ENCODE results near the gene MSANTD1. TPM values are rescaled to one million over a fixed set of nuclear protein-coding genes. Genes with fewer than 3 reads are reported as not detected.

The MSANTD1 gene
- total RNA-seq, 1 experiment from 2014 or later, result 0.71 TPM

DNA sequence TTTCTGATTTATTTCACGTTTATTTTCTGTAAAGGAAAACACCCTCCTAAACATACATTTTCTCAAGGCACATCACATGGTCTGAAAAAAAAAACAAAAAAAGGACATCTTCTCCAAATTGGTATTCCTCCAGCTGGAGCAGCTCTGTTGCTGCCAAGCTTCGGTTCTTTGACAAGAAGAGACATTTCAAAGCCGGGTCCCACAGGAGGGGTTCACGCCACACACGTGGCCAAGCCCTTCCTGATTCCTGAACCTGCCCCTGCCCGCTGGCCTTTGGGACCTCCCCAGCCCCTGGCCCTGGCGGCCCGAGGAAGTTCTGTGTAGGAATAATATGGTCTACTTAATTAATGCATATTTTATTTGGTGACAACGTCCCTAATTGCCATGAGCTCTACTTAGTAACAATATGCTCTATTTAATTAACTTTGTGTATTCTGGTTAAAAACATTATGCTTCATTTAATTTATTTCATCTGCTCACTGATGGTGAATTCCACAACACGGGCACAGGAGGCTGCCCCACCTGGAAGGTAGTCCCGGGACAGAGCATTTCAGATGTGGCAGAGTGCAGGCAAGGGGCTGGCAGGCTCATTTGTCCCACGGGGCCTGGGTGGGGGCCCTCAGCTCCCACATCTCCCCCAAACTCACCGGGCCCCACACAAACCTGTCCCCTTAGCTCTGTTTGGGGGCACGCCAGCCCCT lies 38.5 kb downstream of the MSANTD1 start (continued):
- TF ChIP-seq, protein P1, sequence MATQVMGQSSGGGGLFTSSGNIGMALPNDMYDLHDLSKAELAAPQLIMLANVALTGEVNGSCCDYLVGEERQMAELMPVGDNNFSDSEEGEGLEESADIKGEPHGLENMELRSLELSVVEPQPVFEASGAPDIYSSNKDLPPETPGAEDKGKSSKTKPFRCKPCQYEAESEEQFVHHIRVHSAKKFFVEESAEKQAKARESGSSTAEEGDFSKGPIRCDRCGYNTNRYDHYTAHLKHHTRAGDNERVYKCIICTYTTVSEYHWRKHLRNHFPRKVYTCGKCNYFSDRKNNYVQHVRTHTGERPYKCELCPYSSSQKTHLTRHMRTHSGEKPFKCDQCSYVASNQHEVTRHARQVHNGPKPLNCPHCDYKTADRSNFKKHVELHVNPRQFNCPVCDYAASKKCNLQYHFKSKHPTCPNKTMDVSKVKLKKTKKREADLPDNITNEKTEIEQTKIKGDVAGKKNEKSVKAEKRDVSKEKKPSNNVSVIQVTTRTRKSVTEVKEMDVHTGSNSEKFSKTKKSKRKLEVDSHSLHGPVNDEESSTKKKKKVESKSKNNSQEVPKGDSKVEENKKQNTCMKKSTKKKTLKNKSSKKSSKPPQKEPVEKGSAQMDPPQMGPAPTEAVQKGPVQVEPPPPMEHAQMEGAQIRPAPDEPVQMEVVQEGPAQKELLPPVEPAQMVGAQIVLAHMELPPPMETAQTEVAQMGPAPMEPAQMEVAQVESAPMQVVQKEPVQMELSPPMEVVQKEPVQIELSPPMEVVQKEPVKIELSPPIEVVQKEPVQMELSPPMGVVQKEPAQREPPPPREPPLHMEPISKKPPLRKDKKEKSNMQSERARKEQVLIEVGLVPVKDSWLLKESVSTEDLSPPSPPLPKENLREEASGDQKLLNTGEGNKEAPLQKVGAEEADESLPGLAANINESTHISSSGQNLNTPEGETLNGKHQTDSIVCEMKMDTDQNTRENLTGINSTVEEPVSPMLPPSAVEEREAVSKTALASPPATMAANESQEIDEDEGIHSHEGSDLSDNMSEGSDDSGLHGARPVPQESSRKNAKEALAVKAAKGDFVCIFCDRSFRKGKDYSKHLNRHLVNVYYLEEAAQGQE (IDR thresholded peaks at IDR 0.05; ENCODE audit: low read depth), result no peak
- no peak for TF ChIP-seq POLR2AphosphoS5 (IDR thresholded peaks at IDR 0.05; ENCODE audit: low read depth, low read length)

DNA sequence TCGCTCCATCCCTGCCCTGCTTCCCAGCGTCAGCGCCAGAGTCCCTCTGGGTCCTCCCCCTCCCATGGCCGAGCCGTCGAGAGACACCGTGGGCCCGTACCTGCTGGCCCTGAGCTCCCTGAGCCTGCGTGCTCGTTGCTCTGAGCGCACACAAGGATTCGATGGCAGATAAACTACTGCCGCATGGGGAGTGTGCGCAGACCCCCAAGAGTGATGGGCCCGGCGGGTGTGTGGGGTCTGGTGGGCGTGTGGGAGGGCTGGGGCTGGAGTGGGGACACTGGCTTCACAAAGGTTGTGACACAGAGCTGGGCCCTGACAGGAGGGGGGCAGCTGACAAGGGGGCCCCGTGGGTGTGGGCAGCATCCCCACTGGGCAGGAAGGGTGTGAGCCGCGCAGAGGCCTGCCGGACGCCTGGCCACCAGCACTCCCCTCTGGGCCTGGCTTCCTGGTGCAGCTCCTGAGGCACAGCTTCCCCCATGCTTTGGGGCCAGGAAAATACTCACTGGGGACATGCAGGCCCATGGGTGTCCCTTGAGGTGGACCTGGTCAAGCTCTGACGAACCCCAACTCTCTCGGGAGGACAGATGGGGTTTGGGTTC lies 39.1 kb downstream of the MSANTD1 start:
- Histone ChIP-seq H3K4me1 (ENCODE audit: control insufficient read depth in 1 of 2, insufficient read depth in 2 of 2, low read length in 2 of 2) (peaks cover 9 to 13% of the 10 kb centered on the region in 2 experiments), H2AFZ (ENCODE audit: low read depth, low read length, poor library complexity, severe bottlenecking) (no peak overlapping the region), H3K36me3 (ENCODE audit: control insufficient read depth in 1 of 2, insufficient read depth in 2 of 2, low read length in 2 of 2) (no peaks in the 10 kb centered on the region), H3K27me3 (ENCODE audit: insufficient read depth, low read length) (no peaks in the 10 kb centered on the region), H3K9me3 (ENCODE audit: control insufficient read depth in 1 of 2, insufficient read depth in 1 of 2, low read depth in 1 of 2, low read length in 2 of 2) (no peaks in the 10 kb centered on the region), H3K9me2 (ENCODE audit: insufficient read depth) (no peaks in the 10 kb centered on the region), H3K4me2 (ENCODE audit: low read length) (no peak overlapping the region), H4K20me1 (ENCODE audit: insufficient read depth) (no peaks in the 10 kb centered on the region), H3K4me3 (replicated peaks in 1 of 2; ENCODE audit: low read depth in 1 of 2, low read length in 2 of 2) (no peak overlapping the region), H3K9ac (ENCODE audit: low read length) (no peak overlapping the region), H3K79me2 (ENCODE audit: insufficient read depth, low read length) (no peaks in the 10 kb centered on the region), H3K27ac (ENCODE audit: low read depth, low read length) (no peak overlapping the region)
- RAD21 ChIA-PET (ENCODE audit: low non-redundant PET in 1 of 2, low total read pairs in 2 of 2, uncharacterized antibody in 2 of 2, unreplicated experiment in 2 of 2), result no interaction called here
- CTCF ChIA-PET, result no interaction called here
- ATAC-seq (no peak), DNase-seq (ENCODE audit: low read depth, low spot score) (no peak)
- POLR2A ChIA-PET, result no interaction called here
- TF ChIP-seq, protein P2, sequence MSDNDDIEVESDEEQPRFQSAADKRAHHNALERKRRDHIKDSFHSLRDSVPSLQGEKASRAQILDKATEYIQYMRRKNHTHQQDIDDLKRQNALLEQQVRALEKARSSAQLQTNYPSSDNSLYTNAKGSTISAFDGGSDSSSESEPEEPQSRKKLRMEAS (IDR thresholded peaks at IDR 0.05), result no peak
- TF ChIP-seq ZFX (IDR thresholded peaks at IDR 0.05) (no peak), FOSL1 (IDR thresholded peaks at IDR 0.05; ENCODE audit: low read depth) (no peak), YY1 (IDR thresholded peaks at IDR 0.05; ENCODE audit: extremely low read depth, insufficient replicate concordance, low read depth, low read length) (no peak), CEBPB (IDR thresholded peaks at IDR 0.05; ENCODE audit: low read depth) (no peak), EZH2phosphoT487 (IDR thresholded peaks at IDR 0.05; ENCODE audit: borderline replicate concordance) (no peak), SRF (IDR thresholded peaks at IDR 0.05; ENCODE audit: low read depth) (no peak), EZH2 (IDR thresholded peaks at IDR 0.05) (no peak), ELF1 (IDR thresholded peaks at IDR 0.05; ENCODE audit: borderline replicate concordance, low read depth) (no peak)
- TF ChIP-seq, protein P1 (IDR thresholded peaks at IDR 0.05; ENCODE audit: low read depth), result no peak
- TF ChIP-seq, protein P3, sequence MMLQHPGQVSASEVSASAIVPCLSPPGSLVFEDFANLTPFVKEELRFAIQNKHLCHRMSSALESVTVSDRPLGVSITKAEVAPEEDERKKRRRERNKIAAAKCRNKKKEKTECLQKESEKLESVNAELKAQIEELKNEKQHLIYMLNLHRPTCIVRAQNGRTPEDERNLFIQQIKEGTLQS (IDR thresholded peaks at IDR 0.05), result no peak
- intact Hi-C loops (cut with micrococcal nuclease), result no loop called here
- BruUV-seq (replicated peaks), result no TSS peak

All from HCT116 (cell line).